Neural crest cell (in vitro differentiated cells): ENCODE data around the gene DBN1. TPM values are rescaled to one million over a fixed set of nuclear protein-coding genes. Genes with fewer than 3 reads are reported as not detected.
A peak's percentile ranks its signal among the peaks of the same experiment; 100 is the strongest.

Experiments
- DNase-seq: peaks from one replicate; pipeline ENCODE4 v3.0.0; 2021; ENCODE audit warnings: low read depth, mixed read lengths, low spot score
- H3K27ac Mint-ChIP-seq: one replicate; pipeline ENCODE4 v1.8.0; 2021; ENCODE audit warnings: mild to moderate bottlenecking, mixed read lengths; ENCODE audit not compliant: unreplicated experiment
- H3K27me3 Mint-ChIP-seq: 2 replicates; pipeline ENCODE4 v1.8.0; 2021; ENCODE audit warnings: low read depth, mild to moderate bottlenecking, mixed read lengths
- H3K36me3 Mint-ChIP-seq: 2 replicates; pipeline ENCODE4 v1.8.0; 2021; ENCODE audit warnings: low read depth, mild to moderate bottlenecking, mixed read lengths
- H3K4me1 Mint-ChIP-seq: 2 replicates; pipeline ENCODE4 v1.8.0; 2021; ENCODE audit warnings: mixed read lengths
- H3K4me3 Mint-ChIP-seq: one replicate; pipeline ENCODE4 v1.8.0; 2021; ENCODE audit warnings: mild to moderate bottlenecking, mixed read lengths
- H3K9me3 Mint-ChIP-seq: 2 replicates; pipeline ENCODE4 v1.8.0; 2021; ENCODE audit warnings: mixed read lengths
- total RNA-seq: library from RNA; stranded (reverse); gene quantifications from 2 replicates; pipeline ENCODE4 v1.2.1, GENCODE V29; 2021
- TF ChIP-seq, protein P1 (sequence below): fragments of 200-600 bp; sonication (generic); conservative IDR thresholded peaks from 2 replicates; pipeline ENCODE4 v1.5.0; 2021; ENCODE audit warnings: antibody characterized with exemption, mild to moderate bottlenecking

Gene DBN1
- total RNA-seq, 1 donor from 2014 or later = 410 TPM

GRCh38 chr5:177508221-177508611 is 34.8 kb upstream of the DBN1 start:
- Mint-ChIP-seq H3K4me3 (no peak overlapping the region), H3K9me3 (no peaks in the 10 kb centered on the region), H3K27ac (no peak overlapping the region), H3K27me3 (no peaks in the 10 kb centered on the region), H3K36me3 (peaks cover 8% of the 10 kb centered on the region), H3K4me1 (peaks cover 7% of the 10 kb centered on the region)
- DNase-seq = no peak
- TF ChIP-seq, protein P1, sequence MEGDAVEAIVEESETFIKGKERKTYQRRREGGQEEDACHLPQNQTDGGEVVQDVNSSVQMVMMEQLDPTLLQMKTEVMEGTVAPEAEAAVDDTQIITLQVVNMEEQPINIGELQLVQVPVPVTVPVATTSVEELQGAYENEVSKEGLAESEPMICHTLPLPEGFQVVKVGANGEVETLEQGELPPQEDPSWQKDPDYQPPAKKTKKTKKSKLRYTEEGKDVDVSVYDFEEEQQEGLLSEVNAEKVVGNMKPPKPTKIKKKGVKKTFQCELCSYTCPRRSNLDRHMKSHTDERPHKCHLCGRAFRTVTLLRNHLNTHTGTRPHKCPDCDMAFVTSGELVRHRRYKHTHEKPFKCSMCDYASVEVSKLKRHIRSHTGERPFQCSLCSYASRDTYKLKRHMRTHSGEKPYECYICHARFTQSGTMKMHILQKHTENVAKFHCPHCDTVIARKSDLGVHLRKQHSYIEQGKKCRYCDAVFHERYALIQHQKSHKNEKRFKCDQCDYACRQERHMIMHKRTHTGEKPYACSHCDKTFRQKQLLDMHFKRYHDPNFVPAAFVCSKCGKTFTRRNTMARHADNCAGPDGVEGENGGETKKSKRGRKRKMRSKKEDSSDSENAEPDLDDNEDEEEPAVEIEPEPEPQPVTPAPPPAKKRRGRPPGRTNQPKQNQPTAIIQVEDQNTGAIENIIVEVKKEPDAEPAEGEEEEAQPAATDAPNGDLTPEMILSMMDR = no peak

DNA sequence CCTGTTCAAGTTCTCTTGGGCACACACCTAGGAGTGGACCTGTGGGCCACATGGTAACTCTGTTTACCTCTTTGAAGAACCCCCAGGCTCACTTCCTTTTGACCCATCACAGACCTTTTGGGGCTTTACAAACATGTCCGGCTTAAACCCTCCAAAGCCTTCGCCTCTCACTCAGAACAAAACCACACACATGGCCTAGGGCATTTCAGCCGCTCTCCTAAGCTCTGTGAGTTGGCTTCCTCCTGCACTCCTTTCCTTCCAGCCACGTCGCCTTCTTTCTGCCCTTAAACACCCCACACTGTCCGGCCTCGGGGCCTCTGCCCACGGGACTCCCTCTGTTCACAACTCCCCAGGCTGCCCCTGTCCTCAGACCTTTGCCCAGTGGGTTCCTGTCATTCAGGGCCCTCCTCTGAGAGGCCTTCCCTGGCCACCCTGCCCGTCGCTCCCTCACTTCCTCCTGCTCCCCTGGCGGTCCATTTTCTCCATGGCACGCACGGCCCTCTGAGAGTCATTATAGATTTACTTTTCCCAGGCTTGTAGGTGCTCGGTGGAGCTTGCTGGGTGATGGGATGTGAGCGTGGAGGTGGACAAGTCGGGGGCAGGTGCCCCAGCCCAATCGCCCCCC is 34.3 kb upstream of the DBN1 start:
- Mint-ChIP-seq H3K4me1 (peaks cover 7% of the 10 kb centered on the region), H3K4me3 (peak overlapping the region; percentile 35), H3K9me3 (no peaks in the 10 kb centered on the region), H3K27ac (no peak overlapping the region), H3K36me3 (peaks cover 8% of the 10 kb centered on the region), H3K27me3 (no peaks in the 10 kb centered on the region)
- DNase-seq = no peak
- TF ChIP-seq, protein P1 = no peak

- peaks cover 8% of the 10 kb centered on the region for H3K36me3 Mint-ChIP-seq
- no peaks in the 10 kb centered on the region for H3K9me3 Mint-ChIP-seq
- peak overlapping the region; percentile 35 for H3K4me3 Mint-ChIP-seq
- TF ChIP-seq, protein P1 = peak; percentile 43
- H3K27me3 Mint-ChIP-seq = no peaks in the 10 kb centered on the region
- peaks cover 10% of the 10 kb centered on the region for H3K4me1 Mint-ChIP-seq
- peak overlapping the region; percentile 4 for H3K27ac Mint-ChIP-seq
- DNase-seq = no peak
Observed at GRCh38 chr5:177507165-177507564, 33.7 kb upstream of the DBN1 start.

DNA sequence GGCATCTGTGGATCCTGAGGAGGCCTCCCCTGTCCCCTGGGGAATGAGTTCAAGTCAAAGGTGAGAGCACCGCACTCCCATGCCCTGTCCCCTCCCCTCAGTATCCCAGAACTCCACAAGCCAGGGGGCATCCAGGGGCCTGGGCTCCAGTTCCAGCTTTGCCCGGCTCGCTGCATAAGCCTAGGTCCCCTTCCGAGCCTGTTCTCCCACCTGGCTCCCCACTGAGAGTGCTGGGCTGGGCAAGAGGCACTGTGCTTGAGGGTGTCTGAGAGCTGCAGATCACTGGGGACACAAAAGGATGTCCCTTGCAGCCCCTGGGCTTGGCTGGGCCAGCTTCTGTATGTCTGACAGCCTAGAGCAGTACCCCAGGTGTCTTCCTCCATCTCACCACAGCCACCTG is 31.6 kb upstream of the DBN1 start:
- Mint-ChIP-seq H3K27ac (no peak overlapping the region), H3K4me1 (peaks cover 20% of the 10 kb centered on the region), H3K36me3 (peaks cover 6% of the 10 kb centered on the region), H3K27me3 (peaks cover 3% of the 10 kb centered on the region), H3K4me3 (no peak overlapping the region), H3K9me3 (no peaks in the 10 kb centered on the region)
- no peak for DNase-seq
- TF ChIP-seq, protein P1 = no peak

- Mint-ChIP-seq H3K4me3 (no peak overlapping the region), H3K36me3 (peaks cover 6% of the 10 kb centered on the region), H3K27ac (no peak overlapping the region), H3K27me3 (peaks cover 9% of the 10 kb centered on the region), H3K9me3 (no peaks in the 10 kb centered on the region), H3K4me1 (peaks cover 23% of the 10 kb centered on the region)
- TF ChIP-seq, protein P1 = no peak
- no peak for DNase-seq
Observed at GRCh38 chr5:177504086-177505056, 30.9 kb upstream of the DBN1 start.
